HS-5 (cell line): ENCODE results near the gene HES2.
"Not testable (repeated sequence)": the region's sequence is repeated elsewhere in the genome, so short reads cannot be mapped to it uniquely, and the experiment has no call there.

Source experiments
- DNase-seq: peaks from one replicate; pipeline ENCODE4 v3.0.0-alpha.2; 2012; ENCODE audit warnings: low read depth

The HES2 gene

GRCh38 chr1:6417961-6418667, 1.6 kb downstream of the HES2 start:
- DNase-seq: no peak

- DNase-seq: no peak
Measured at GRCh38 chr1:6416906-6417305, 2.8 kb downstream of the HES2 start.

GRCh38 chr1:6416295-6416656, 3.4 kb downstream of the HES2 start:
- no peak for DNase-seq

GRCh38 chr1:6414881-6415626, 4.7 kb downstream of the HES2 start:
- DNase-seq: no peak

GRCh38 chr1:6414443-6414844, 5.3 kb downstream of the HES2 start:
- DNase-seq: no peak

DNA sequence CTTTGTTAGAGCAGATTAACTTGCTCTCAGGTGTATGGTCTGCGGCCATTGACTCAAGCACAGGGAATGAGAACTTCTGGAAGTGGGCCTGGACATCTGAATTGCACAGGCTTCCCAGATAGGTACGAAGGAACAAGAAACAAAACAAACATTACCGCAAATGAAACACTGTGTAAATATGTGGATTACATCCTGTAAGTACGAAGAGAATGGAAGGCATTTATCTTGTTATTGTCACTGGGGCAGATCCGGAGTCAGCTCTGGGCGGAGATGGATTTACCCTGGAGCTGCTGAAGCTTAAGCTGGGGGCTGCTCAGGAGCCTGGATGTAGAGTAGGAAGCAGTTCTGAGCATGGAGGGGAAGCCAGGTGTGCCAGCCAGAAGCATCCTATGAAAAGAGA, 6.8 kb downstream of the HES2 start:
- DNase-seq: no peak

- no peak for DNase-seq
Measured at GRCh38 chr1:6410248-6410893, 9.3 kb downstream of the HES2 start.

- no peak for DNase-seq
Measured at GRCh38 chr1:6409733-6410132, 10.0 kb downstream of the HES2 start.

GRCh38 chr1:6409053-6409452, 10.7 kb downstream of the HES2 start:
- DNase-seq: no peak

DNA sequence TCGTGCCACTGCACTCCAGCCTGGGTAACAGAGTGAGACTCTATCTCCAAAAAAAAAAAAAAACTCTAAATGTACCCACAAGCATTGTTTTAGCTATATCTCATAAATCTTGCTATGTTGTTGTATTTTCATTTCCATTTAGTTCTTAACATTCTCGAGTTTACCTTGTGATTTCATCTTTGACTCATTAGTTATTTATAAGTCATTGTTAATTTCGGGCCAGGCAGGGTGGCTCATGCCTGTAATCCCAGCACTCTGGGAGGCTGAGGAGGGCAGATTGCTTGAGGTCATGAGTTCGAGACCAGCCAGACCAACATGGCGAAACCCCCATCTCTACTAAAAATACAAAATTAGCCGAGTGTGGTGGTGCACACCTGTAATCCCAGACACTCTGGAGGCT, 11.7 kb downstream of the HES2 start:
- no peak for DNase-seq

DNA sequence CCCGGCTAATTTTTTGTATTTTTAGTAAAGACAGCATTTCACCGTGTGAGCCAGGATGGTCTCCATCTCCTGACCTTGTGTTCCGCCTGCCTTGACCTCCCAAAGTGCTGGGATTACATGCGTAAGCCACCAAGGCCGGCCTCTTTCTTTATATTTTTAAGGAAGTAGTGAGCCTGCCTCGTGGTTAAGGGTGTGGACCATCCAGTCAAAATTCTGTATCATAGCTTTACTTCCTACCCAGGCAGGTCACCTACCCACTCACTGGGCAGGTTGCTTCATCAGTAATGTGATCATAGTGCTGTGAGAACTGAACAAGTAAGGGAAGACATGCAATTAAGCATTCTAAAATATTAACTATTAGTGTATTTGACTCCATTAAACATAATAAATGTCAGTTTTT, 18.0 kb downstream of the HES2 start:
- DNase-seq: no peak

DNA sequence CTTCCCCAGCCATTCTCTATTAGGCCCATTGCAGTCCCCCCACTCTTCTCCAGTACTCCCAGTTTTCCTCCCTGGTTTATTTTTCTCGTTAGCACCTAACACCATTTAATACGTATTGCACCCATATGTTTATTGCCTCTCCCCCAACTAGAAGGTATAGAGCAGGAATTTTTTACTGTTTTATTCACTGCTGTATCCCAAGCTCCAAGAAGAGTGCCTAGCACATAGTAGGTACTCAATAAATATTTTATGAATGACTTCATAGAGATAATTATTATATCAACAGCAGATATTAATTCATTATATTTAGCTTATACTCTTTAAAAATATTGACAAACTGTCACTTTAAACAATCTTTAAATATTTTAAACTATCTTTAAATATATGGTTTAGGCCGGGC, 20.4 kb downstream of the HES2 start:
- no peak for DNase-seq

DNA sequence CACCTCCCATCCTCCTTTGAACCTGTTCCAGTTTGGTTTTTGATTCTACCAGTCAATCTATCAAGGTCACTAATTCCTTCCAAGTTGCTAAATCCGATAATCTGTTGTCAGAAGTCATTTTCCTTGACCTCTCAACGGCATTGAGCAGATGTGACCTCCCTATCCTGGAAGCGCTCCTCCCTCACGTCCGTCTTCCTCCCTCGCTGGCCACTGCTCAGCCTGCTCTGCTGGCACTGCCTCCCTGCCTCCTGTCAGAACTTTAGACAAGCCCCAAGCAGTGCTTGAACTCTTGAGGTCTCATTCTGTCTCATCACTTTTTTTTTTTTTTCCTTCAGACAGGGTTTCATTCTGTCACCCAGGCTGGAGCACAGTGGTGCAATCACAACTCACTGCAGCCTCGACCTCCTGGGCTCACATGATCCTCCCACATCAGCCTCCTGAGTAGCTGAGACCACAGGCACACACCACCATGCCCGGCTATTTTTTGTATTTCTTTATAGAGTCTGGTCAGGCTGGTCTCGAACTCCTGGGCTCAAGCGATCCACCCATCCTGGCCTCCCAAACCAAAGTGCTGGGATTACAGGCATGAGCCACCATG, 21.8 kb downstream of the HES2 start:
- DNase-seq: no peak

GRCh38 chr1:6396998-6397397, 22.7 kb downstream of the HES2 start:
- no peak for DNase-seq

- DNase-seq: not testable (repeated sequence)
Measured at GRCh38 chr1:6395781-6396244, 23.9 kb downstream of the HES2 start.

GRCh38 chr1:6395130-6395529, 24.6 kb downstream of the HES2 start:
- not testable (repeated sequence) for DNase-seq

GRCh38 chr1:6393400-6394187, 26.1 kb downstream of the HES2 start, which contains the start of gene ACOT7:
TSS of gene ACOT7 (minus strand) at chr1:6393767. CDS start at chr1:6393399, 368 bp downstream.
- DNase-seq: peak; percentile 57

- no peak for DNase-seq
Measured at GRCh38 chr1:6392809-6393399, 26.8 kb downstream of the HES2 start.

GRCh38 chr1:6391951-6392808, 27.5 kb downstream of the HES2 start:
- no peak for DNase-seq

GRCh38 chr1:6389971-6390370, 29.7 kb downstream of the HES2 start:
- no peak for DNase-seq
